Stimulated activated CD8-positive, alpha-beta memory T cell treated with anti-CD3 and anti-CD28 coated beads, Interleukin-2, amount 100 ng/mL, for 48 hours (primary cell): ENCODE results near the gene LBHD1.
"Not testable (repeated sequence)": the region's sequence is repeated elsewhere in the genome, so short reads cannot be mapped to it uniquely, and the experiment has no call there.

Source experiments
- DNase-seq, 2 donors: peaks; one replicate each; pipeline ENCODE4 v3.0.0-alpha.2; 2020; ENCODE audit warnings: low read depth in 2 of 2

Gene LBHD1

DNA sequence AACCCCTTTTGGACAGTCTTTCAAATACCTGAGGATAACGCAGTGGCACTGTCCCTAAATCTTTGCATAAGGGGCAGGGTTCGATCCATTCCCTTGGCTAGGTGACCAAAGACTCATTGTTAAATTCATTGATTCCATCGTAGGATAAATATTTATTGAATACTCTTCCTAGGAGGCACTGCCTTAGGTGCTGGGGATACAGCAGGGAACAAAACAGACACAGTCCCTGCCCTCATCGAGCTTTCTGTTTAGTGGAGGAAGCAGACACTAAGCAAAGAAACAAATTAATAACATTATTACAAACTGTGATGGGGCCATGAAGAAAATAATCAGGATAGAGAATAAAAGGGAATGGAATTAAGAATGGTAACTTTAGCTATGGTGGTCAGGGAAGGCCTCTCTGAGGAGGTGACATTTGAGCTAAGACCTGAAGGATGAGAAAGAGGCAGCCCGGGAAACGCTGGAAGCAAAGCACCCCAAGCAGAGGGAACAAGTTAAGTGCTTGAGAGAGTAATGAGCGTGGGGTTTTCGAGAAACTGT is 51.0 kb downstream of the LBHD1 start:
- DNase-seq, result no peak

DNA sequence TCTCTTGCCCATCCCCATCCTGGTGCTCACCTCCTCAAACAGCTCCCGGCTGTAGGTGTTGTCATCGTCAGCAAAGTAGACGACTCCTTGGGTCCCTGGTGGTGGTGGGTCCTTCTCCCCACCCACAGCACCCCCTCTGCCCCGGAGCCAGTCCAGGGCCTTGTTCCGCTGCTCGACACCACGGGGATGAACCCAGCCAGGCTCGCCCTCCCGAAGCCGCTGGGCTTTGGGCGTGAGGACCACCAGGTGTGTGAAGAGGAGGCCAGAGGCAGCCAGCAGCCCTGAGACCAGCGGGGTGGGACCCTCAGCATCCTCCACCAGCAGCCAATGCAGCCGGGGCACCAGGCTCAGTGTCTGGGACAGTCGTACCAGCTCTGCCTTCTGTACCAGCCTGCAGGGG is 55.1 kb downstream of the LBHD1 start:
- DNase-seq, result not testable (repeated sequence)

DNA sequence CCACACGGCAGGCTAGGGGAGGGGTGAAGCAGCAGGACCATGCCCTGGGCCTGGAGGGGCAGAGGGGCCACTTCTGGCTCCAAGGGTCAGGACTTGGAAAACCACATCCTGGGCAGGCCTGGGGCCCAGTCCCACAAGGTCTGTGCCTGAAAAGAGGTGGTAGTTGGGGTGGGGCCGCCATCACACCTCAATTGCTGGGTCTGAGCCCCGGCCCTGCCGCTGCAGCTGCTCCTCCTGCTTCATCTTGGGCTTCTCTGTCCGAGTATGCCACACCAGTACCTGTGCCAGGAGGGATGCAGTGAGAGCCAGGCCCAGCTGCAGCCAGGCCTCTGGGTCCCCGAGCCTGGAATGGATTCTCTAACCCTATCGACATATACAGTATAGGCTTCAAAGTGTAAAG is 56.5 kb downstream of the LBHD1 start:
- no peak for DNase-seq

DNA sequence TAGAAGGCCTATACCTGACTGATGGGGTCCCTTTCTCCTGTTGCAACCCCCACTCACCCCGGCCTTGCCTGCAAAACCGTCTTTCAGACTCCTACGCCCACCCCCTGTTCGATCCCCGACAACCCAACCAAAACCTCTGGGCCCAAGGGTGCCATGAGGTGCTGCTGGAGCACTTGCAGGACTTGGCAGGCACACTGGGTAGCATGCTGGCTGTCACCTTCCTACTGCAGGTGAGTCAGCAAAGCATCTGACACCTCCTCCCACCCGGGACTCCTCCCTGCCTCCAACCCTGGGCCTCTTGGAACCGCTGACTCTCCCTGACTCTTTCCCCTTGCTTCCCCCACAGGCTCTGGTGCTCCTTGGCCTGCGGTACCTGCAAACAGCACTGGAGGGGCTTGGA is 57.8 kb downstream of the LBHD1 start:
- DNase-seq, result peak; percentile 32

DNA sequence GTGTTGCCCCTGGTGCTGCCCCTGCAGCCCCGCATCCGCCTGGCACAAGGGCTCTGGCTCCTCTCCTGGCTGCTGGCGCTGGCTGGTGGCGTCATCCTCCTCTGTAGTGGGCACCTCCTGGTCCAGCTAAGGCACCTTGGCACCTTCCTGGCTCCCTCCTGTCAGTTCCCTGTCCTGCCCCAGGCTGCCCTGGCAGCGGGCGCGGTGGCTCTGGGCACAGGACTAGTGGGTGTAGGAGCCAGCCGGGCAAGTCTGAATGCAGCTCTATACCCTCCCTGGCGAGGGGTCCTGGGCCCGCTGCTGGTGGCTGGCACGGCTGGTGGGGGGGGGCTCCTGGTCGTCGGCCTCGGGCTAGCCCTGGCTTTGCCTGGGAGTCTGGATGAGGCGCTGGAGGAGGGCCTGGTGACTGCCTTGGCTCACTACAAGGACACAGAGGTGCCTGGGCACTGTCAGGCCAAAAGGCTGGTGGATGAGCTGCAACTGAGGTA is 58.7 kb downstream of the LBHD1 start:
- DNase-seq, result no peak
